ENCODE results near the gene PRKG1.

The PRKG1 gene

DNA sequence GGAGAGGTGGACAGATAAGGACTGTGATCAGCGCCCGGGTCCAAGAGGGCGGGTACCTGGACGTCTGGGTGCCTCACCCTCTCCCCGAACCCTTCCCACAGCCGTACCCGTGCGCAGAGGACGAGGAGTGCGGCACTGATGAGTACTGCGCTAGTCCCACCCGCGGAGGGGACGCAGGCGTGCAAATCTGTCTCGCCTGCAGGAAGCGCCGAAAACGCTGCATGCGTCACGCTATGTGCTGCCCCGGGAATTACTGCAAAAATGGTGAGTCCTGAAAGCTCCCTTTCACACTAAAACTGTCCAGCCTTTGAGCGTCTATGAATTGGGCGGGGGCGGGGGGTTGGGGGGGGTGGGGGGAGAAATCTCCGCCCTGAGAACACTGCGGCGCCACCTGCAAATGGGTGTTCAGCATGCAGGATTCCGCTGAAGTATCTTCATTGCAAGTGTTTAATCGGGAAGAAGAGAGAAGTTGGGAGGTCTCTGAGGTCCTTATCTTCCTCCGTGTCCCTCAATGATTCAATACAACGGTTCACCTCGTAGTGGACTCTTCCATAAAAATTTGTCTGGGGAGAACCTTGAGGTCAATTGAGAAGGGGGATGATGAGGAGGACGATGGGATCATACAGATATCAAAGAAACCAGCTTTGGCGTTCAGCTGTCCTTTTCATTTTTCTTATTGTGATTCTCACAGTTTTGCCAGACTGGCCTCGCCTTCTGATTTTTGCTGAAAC is 1240.7 kb downstream of the PRKG1 start:
- DNase-seq (ENCODE audit: low spot score): no peak

GRCh38 chr10:52316001-52316400 is 1241.7 kb downstream of the PRKG1 start:
- no peak for DNase-seq (ENCODE audit: low spot score)

DNA sequence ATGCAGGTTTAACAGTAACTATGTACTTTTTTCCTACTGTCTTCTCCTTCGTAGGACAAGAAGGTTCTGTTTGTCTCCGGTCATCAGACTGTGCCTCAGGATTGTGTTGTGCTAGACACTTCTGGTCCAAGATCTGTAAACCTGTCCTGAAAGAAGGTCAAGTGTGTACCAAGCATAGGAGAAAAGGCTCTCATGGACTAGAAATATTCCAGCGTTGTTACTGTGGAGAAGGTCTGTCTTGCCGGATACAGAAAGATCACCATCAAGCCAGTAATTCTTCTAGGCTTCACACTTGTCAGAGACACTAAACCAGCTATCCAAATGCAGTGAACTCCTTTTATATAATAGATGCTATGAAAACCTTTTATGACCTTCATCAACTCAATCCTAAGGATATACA is 1242.2 kb downstream of the PRKG1 start:
- no peak for DNase-seq (ENCODE audit: low spot score)

DNA sequence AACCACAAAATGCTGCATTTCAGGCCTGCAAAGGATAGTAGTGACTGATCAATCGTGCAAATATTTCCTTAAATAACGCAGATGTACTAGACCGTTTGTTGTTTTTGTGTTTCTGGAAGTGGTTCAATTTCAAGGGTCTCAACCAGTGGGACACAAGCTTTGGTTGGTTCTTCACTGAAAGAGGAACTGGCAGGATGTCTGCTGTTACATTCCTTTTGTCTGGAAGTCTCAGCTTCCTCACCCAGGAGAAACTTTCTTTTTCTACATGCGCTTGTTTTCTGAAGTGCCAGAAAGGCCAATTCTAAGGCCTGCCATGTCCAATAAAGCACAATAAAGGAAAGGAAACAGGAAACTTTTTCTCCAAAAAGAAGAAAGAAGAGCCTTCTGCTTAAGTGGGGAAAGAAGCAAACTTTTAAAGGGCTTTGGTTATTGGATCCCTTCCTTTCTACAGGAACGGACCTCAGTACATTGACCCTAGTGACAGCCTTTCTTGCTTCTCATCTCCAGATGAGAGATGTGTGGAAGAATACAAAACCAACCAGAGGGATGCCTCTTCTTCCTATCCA is 1243.9 kb downstream of the PRKG1 start:
- no peak for DNase-seq (ENCODE audit: low spot score)

- no peak for DNase-seq (ENCODE audit: low spot score)
Measured at GRCh38 chr10:52318822-52319464, 1244.7 kb downstream of the PRKG1 start.

DNA sequence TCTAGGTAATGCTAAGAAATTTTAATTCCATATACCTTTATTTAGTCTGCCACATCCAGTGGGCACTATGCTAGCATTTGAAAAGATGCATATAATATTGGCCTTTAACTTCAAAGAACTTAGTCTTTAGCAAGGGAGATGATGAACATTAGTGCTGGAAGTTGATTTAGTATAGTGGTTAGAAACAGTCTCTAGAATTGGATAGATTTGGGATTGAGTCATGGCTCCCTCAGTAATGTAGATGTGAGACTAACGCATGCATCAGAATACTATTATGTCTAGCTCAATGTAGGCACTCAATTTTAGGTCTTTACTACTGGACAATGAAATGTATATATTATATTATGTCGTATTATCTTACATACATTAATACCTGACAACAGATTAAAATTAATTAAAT is 1245.6 kb downstream of the PRKG1 start:
- no peak for DNase-seq (ENCODE audit: low spot score)

DNA sequence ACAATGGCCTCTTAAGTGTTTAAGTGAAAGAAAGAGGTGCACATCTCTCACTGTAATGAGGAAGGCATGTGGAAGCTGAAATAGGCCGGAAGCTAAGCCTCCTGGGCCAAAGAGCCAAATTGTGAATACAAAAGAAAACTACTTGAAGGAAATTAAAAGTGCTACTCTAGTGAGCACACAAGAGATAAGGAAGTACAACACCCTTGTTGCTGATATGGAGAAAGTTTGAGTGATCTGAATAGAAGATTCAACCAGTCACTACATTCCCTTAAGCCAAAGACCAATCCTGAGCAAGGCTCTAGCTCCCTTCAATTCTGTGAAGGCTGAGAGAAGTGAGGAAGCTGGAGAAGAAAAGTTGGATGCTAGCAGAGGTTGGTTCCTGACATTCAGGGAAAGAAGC is 1248.0 kb downstream of the PRKG1 start:
- DNase-seq (ENCODE audit: low spot score): no peak

DNA sequence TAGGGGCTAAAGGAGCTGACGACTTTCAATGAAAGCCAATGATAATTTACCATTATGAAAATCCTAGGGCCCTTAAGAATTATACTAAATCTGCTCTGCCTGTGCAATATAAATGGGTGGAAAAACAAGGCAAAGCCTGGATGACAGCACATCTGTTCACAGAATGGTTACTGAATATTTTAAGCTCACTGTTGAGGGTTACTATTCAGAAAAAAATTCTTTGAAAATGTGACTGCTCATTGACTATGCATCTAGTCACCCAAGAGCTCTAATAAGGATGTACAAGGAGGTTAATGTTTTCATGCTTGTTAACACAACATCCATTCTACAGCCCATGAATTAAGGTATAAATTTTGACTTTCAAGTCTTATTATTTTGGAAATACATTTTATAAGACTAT is 1248.6 kb downstream of the PRKG1 start:
- no peak for DNase-seq (ENCODE audit: low spot score)

DNA sequence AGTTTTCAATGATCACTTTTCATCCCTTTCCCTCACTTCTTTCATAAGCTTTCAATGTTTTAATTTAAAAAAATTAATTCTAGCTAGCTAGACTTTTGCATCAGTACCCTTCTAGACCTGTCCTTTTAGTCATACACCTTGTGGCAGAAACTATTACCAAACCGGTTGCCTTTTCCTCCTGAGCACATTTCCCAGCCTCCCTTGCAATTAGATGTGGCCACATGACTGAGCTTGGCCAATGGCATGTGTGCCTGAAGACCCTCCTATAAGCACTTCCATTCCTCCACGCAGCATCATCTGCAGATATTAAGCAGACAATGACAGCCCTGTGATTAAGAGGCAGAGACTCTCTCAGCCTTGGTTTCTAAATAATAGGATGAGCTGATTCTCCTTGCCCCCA is 1252.1 kb downstream of the PRKG1 start:
- DNase-seq (ENCODE audit: low spot score): no peak

DNA sequence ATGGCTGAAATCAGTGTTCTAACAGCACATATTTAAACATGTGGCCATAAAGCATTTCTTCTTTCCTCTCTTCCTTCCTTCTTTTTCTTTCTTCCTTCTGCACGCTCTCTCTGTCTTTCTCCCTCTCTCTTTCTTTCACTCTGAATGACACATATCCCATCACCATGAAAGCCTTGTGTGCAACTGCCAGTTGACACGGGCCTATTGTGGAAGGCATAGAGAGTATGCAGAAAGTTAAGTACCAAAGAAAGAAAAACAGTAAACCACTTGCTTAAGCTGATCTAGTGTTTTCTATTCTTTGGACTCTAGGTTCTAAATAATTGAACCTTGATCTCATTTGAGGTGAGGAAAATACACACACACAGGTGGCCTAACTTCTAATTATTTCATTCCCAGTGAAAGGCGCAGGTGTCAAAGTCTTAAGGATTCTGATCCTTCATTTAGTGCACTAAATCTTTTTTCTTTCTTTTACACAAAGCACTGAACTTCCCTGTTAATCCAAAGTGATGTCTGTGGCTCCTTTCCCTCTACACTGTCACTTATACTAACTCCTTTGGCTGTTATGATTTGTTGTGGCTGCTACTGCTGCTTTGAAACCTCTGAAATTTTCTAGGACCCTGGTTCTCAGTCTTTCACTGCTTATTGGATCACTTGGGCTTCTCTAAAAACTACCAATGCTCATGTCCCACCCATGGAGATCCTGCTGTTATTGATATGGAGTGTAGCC is 1257.5 kb downstream of the PRKG1 start:
- DNase-seq (ENCODE audit: low spot score): no peak

- no peak for DNase-seq (ENCODE audit: low spot score)
Measured at GRCh38 chr10:52332815-52333214, 1258.5 kb downstream of the PRKG1 start.

- DNase-seq (ENCODE audit: low spot score): no peak
Measured at GRCh38 chr10:52334595-52334994, 1260.3 kb downstream of the PRKG1 start.

GRCh38 chr10:52335665-52336064 is 1261.4 kb downstream of the PRKG1 start:
- no peak for DNase-seq (ENCODE audit: low spot score)

DNA sequence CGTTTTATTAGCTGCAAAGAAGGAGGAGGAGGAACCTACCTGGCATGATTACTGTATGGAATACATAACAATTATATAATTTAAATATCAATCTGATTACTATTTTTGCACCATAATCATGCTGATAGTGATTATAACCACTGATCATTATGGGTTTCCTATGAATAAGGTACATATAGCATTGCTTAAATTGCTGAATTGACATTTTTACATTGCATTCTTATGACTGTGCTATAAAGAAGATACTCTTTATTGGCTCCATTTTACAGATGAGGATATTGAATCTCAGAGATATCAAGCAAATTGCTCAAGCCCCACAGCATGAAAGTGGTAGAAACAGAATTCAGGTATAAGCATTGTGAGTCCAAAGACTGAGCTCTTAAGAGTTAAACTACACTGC is 1262.9 kb downstream of the PRKG1 start:
- no peak for DNase-seq (ENCODE audit: low spot score)

DNA sequence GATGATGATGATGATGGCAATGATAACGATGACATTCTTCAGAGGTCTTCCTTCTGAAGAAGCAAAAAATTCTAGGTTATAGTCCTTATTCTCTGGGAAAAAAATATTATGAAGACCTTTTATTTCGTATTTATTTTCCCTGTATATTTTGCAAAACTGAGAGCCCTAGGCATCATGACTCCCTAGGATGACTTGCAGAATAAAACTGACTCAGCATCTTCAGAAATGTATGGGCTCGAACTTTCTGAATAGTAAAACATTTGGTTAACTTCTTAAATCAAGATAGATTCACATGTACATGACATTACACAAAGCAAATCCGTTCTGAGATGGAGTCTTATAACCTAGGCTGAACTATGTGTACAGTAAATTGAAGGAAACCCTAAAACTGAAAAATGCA is 1269.2 kb downstream of the PRKG1 start:
- DNase-seq (ENCODE audit: low spot score): no peak

DNA sequence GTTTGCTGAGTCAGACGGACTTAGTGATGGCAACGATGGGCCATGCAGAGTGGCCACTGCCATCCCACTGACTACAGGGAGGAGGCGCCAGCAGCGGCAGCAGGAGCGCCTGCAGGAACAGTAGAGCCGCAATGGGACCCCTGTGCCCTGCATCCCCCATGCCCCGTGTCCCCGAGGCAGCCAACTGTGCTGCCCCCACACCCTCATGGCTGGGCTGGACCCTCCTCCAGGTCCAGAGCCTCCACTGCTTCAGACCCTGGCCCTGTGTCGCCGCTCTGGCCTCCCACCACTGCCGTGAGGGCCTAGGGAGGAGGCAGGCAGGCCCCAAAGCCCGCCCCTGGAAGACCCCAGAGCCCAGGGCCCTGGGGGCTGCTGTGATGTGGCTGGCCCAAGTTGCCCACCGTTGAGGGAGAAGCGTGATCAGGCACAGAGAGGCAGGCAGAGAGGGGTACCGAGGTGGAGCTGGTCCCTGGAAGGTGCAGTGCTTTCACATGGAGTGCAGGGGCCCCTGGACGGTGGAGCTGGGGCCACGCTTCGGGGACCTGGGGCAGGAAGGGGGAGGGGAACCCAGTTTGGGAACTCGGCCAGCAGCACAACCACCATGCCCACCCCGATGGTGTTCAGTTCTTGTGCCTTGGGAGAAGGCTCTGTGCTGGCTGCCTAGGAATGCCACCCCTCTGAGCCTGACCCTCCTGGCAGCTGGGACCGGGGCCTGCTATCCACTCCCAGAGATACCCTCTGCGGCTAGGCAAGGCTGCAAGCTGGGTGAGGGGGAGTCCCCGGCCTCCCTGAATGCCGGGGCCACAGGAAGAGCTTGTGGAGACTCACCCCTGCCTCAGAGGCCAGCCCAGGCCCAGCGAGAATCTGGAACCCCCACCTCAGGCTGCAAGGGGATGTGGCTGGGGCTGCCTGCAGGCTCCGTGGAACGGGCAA is 1272.4 kb downstream of the PRKG1 start:
- no peak for DNase-seq (ENCODE audit: low spot score)

GRCh38 chr10:52347327-52347667 is 1273.0 kb downstream of the PRKG1 start:
- DNase-seq (ENCODE audit: low spot score): no peak

All from CD4-positive, alpha-beta T cell treated with Interleukin-2 at 100 ng/mL for 4 hours (primary cell).